ENCODE data around the gene KRTAP5-9.
"Not testable (repeated sequence)": the region's sequence is repeated elsewhere in the genome, so short reads cannot be mapped to it uniquely, and the experiment has no call there.

Gene KRTAP5-9

GRCh38 chr11:71581826-71582225 lies 33.6 kb downstream of the KRTAP5-9 start:
- DNase-seq (ENCODE audit: low spot score): no peak
- in situ Hi-C loops (cut with MboI; ENCODE audit: low sequenced_read_pairs, unreplicated experiment): no loop called here
- no peak for TF ChIP-seq CTCF (IDR thresholded peaks at IDR 0.05; ENCODE audit: borderline replicate concordance, control extremely low read depth, extremely low read depth, insufficient read depth, missing control alignments)

GRCh38 chr11:71582309-71582895 lies 34.2 kb downstream of the KRTAP5-9 start, which contains the start of gene KRTAP5-11:
Gene KRTAP5-11 (minus strand): TSS chr11:71582875. CDS start chr11:71582837, 38 bp downstream.
- no peak for DNase-seq (ENCODE audit: low spot score)
- in situ Hi-C loops (cut with MboI; ENCODE audit: low sequenced_read_pairs, unreplicated experiment): no loop called here
- no peak for TF ChIP-seq CTCF (IDR thresholded peaks at IDR 0.05; ENCODE audit: borderline replicate concordance, control extremely low read depth, extremely low read depth, insufficient read depth, missing control alignments)

GRCh38 chr11:71582969-71583368 lies 34.7 kb downstream of the KRTAP5-9 start:
- DNase-seq (ENCODE audit: low spot score); in situ Hi-C loops (cut with MboI; ENCODE audit: low sequenced_read_pairs, unreplicated experiment): not testable (repeated sequence)

- DNase-seq (ENCODE audit: low spot score); in situ Hi-C loops (cut with MboI; ENCODE audit: low sequenced_read_pairs, unreplicated experiment): not testable (repeated sequence)
Observed at GRCh38 chr11:71585673-71586072, 37.5 kb downstream of the KRTAP5-9 start.

- in situ Hi-C loops (cut with MboI; ENCODE audit: low sequenced_read_pairs, unreplicated experiment); DNase-seq (ENCODE audit: low spot score): not testable (repeated sequence)
Observed at GRCh38 chr11:71588314-71588713, 40.1 kb downstream of the KRTAP5-9 start.

GRCh38 chr11:71588822-71589545 lies 40.8 kb downstream of the KRTAP5-9 start:
- DNase-seq (ENCODE audit: low spot score); in situ Hi-C loops (cut with MboI; ENCODE audit: low sequenced_read_pairs, unreplicated experiment): not testable (repeated sequence)
- peak; percentile 26 for TF ChIP-seq CTCF (IDR thresholded peaks at IDR 0.05; ENCODE audit: borderline replicate concordance, control extremely low read depth, extremely low read depth, insufficient read depth, missing control alignments)

- in situ Hi-C loops (cut with MboI; ENCODE audit: low sequenced_read_pairs, unreplicated experiment); DNase-seq (ENCODE audit: low spot score): not testable (repeated sequence)
Observed at GRCh38 chr11:71589546-71589920, 41.3 kb downstream of the KRTAP5-9 start.

Measured in GM13976 (cell line).